HepG2 (cell line): ENCODE results near the gene SNED1. TPM values are rescaled to one million over a fixed set of nuclear protein-coding genes. Genes with fewer than 3 reads are reported as not detected.
A peak's percentile ranks its signal among the peaks of the same experiment; 100 is the strongest.

Source experiments
- ATAC-seq: fragments of 200-7000 bp; cut with Tn5 transposase; 3 replicates; pipeline ENCODE4 v1.9.1; 2020; ENCODE audit warnings: mild to moderate bottlenecking, moderate library complexity
- BruUV-seq: library from RNA; stranded (reverse); fragments of 400-500 nt; replicated peaks from 2 replicates; lab custom pipeline; 2021; lab: Mats Ljungman, UMichigan
- CTCF ChIA-PET: fragments of 300-600 bp; formaldehyde crosslinking; extraction: SDS; loops from one replicate; lab custom pipeline; 2021; ENCODE audit warnings: low total read pairs, inconsistent platforms, low intra/inter-chr PET ratio; lab: Yijun Ruan, JAX
- POLR2A ChIA-PET: fragments of 350-600 bp; sonication (Branson Sonifier 250); formaldehyde crosslinking; loops from one replicate; lab custom pipeline; 2020; ENCODE audit warnings: antibody characterized with exemption, inconsistent platforms; lab: Yijun Ruan, JAX
- DNase-seq: peaks from one replicate; pipeline ENCODE4 v3.0.0-alpha.2; 2015; ENCODE audit warnings: low spot score
- FAIRE-seq: peaks from 3 replicates; lab custom pipeline; 2011; peaks lifted over from hg19 to GRCh38; lab: Jason Lieb, UNC
- H2AFZ ChIP-seq: one replicate; pipeline ENCODE4 v1.6.1; 2011; ENCODE audit warnings: low read length, inconsistent platforms
- H3K27ac ChIP-seq: fragments of 300-600 bp; 3 replicates; pipeline ENCODE4 v1.8.0; 2011; ENCODE audit warnings: mixed run types, mild to moderate bottlenecking, mixed read lengths, low read length, inconsistent platforms; ENCODE audit not compliant: insufficient read depth; ENCODE audit errors: extremely low read length
- H3K27me3 ChIP-seq, 2 experiments: fragments of 200-600 bp in 1 of 2; 2 replicates in 1 of 2; 3 replicates in 1 of 2; pipeline versions ENCODE4 v1.6.0 to v1.8.0; 2011; ENCODE audit warnings: low read length in 2 of 2, mild to moderate bottlenecking in 2 of 2, moderate library complexity in 2 of 2, inconsistent platforms in 1 of 2; ENCODE audit not compliant: insufficient read depth in 2 of 2, control insufficient read depth in 1 of 2
- H3K36me3 ChIP-seq, 2 experiments: fragments of 200-600 bp in 1 of 2; replicated peaks in 1 of 2; 2 replicates in 1 of 2; 3 replicates in 1 of 2; pipeline versions ENCODE4 v1.5.1 to v1.8.0; 2011; ENCODE audit warnings: low read length in 2 of 2, inconsistent platforms in 1 of 2; ENCODE audit not compliant: insufficient read depth in 2 of 2, control insufficient read depth in 1 of 2
- H3K4me1 ChIP-seq: 2 replicates; pipeline ENCODE4 v1.5.1; 2012; ENCODE audit warnings: low read length, inconsistent platforms; ENCODE audit not compliant: insufficient read depth
- H3K4me2 ChIP-seq: 2 replicates; pipeline ENCODE4 v1.6.0; 2011; ENCODE audit warnings: low read depth, low read length, inconsistent platforms
- H3K4me3 ChIP-seq, 3 experiments: fragments of 200-600 bp in 1 of 3; sonication (generic), shearing (Covaris generic) in 1 of 3; replicated peaks in 1 of 3; 2 replicates each; pipeline ENCODE4 v1.5.1; 2011 to 2016; ENCODE audit warnings: low read length in 3 of 3, inconsistent platforms in 2 of 3, low read depth in 2 of 3, mild to moderate bottlenecking in 2 of 3, control low read depth in 1 of 3, mixed read lengths in 1 of 3; ENCODE audit not compliant: insufficient read depth in 1 of 3
- H3K79me2 ChIP-seq: one replicate; pipeline ENCODE4 v1.6.1; 2011; ENCODE audit warnings: low read length, inconsistent platforms; ENCODE audit not compliant: insufficient read depth
- H3K9ac ChIP-seq: 2 replicates; pipeline ENCODE4 v1.6.0; 2011; ENCODE audit warnings: mild to moderate bottlenecking, low read depth, low read length, inconsistent platforms; ENCODE audit not compliant: insufficient read depth
- H3K9me3 ChIP-seq: 2 replicates; pipeline ENCODE4 v1.5.1; 2012; ENCODE audit warnings: mild to moderate bottlenecking, low read length
- H4K20me1 ChIP-seq: 2 replicates; pipeline ENCODE4 v1.6.0; 2011; ENCODE audit warnings: inconsistent platforms, mild to moderate bottlenecking, low read length, moderate library complexity; ENCODE audit not compliant: insufficient read depth
- ATF2 ChIP-seq: sonication (generic); formaldehyde crosslinking; IDR thresholded peaks from 2 replicates; pipeline ENCODE4 v1.4.0; 2020; ENCODE audit warnings: missing genetic modification reagents
- GFI1 ChIP-seq: sonication (generic); formaldehyde crosslinking; IDR thresholded peaks from 2 replicates; pipeline ENCODE4 v1.5.0; 2020; ENCODE audit warnings: missing genetic modification reagents, mild to moderate bottlenecking, borderline replicate concordance
- HNF4G ChIP-seq, 2 experiments: sonication (generic) in 1 of 2; formaldehyde crosslinking in 1 of 2; IDR thresholded peaks; 2 replicates each; pipeline versions ENCODE4 v1.4.0 to v1.6.1; 2011 to 2020; ENCODE audit warnings: borderline replicate concordance in 2 of 2, low read depth in 2 of 2, mild to moderate bottlenecking in 2 of 2, low read length in 1 of 2, missing genetic modification reagents in 1 of 2, moderate library complexity in 1 of 2
- MAFK ChIP-seq, 2 experiments: IDR thresholded peaks in 1 of 2; conservative IDR thresholded peaks in 1 of 2; 2 replicates each; pipeline ENCODE4 v1.6.1; 2011; ENCODE audit warnings: improper control_type of control experiment in 2 of 2, low read length in 2 of 2
- PITX1 ChIP-seq: sonication (generic); formaldehyde crosslinking; IDR thresholded peaks from 2 replicates; pipeline ENCODE4 v1.5.1; 2020; ENCODE audit warnings: mild to moderate bottlenecking, missing genetic modification reagents
- THAP9 ChIP-seq: sonication (generic); formaldehyde crosslinking; IDR thresholded peaks from 2 replicates; pipeline ENCODE4; 2020; ENCODE audit warnings: missing genetic modification reagents, mild to moderate bottlenecking, borderline replicate concordance
- ZFP36L1 ChIP-seq: sonication (generic); formaldehyde crosslinking; IDR thresholded peaks from 2 replicates; pipeline ENCODE4 v1.8.0; 2022; ENCODE audit warnings: mild to moderate bottlenecking, missing genetic modification reagents, moderate library complexity
- WGBS: methylation state at CpG from one replicate; pipeline ENCODE4 v1.1.6; 2017; ENCODE audit warnings: low lambda C conversion rate; 5-methylcytosine and 5-hydroxymethylcytosine counted together
- in situ Hi-C: cut with HindIII; loops from 2 replicates; pipeline ENCODE4 v1.10.0; 2017; ENCODE audit warnings: low pct_unique_long_range_greater_than_20kb; ENCODE audit not compliant: extremely low pct_ligation_motif_present
- intact Hi-C: fragments of 100-400 bp; cut with micrococcal nuclease; formaldehyde crosslinking; loops from one replicate; pipeline ENCODE4 v1.10.0; 2022; ENCODE audit not compliant: unreplicated experiment
- polyA plus RNA-seq, 8 experiments: library from polyadenylated mRNA; depleted of rRNA in 3 of 8; stranded (reverse) in 7 of 8; unstranded in 1 of 8; fragments of >200 nt; fragmentation: Illumina TruSeq in 4 of 8; extraction: Trizol in 4 of 8; gene quantifications; 2 replicates each; pipeline versions ENCODE4 v1.2.1 to v1.2.3, GENCODE V29; 2011 to 2016; ENCODE audit warnings: low read depth in 4 of 8, missing spikeins in 1 of 8, mixed read lengths in 1 of 8; ENCODE audit not compliant: insufficient read depth in 1 of 8
- total RNA-seq, 5 experiments: library from RNA; depleted of rRNA; stranded (reverse); fragments of >200 nt; fragmentation: Illumina TruSeq; extraction: Trizol; gene quantifications; 2 replicates each; pipeline ENCODE4 v1.2.3, GENCODE V29; 2016; ENCODE audit warnings: low read depth in 1 of 5

The SNED1 gene
- total and polyA plus RNA-seq, 2 of the 13 experiments (the other 11 are each of a cell fraction or from before 2014, with no cell fraction given) = 0.15 to 0.65 TPM

- BruUV-seq = no TSS peak
- 88% methylated on average over 39 of the region's 39 CpGs for WGBS
- ChIA-PET CTCF (no interaction called here), POLR2A (no interaction called here)
- in situ Hi-C loops = no loop called here
- peaks cover 28% of the 10 kb centered on the region for H3K4me1 ChIP-seq
- H3K4me3 ChIP-seq = no peak overlapping the region
- no peaks in the 10 kb centered on the region; the same call in 1 of the 2 replicates for H4K20me1 ChIP-seq
- no peak for DNase-seq
- no peaks in the 10 kb centered on the region for H3K9me3 ChIP-seq
- no peak for FAIRE-seq
- TF ChIP-seq HNF4G (IDR thresholded peaks at IDR 0.05; ENCODE audit: borderline replicate concordance, low read depth, low read length) (no peak), HNF4G (CRISPR knock-in tag; IDR thresholded peaks at IDR 0.05; ENCODE audit: borderline replicate concordance, low read depth) (no peak), THAP9 (no peak), ATF2 (CRISPR knock-in tag) (no peak), PITX1 (CRISPR knock-in tag) (no peak), ZFP36L1 (CRISPR knock-in tag) (no peak), GFI1 (CRISPR knock-in tag) (no peak), MAFK (conservative IDR thresholded peaks at IDR 0.05 in 1 of 2, IDR thresholded peaks at IDR 0.05 in 1 of 2; ENCODE audit: low read length in 2 of 2) (0 out of 4 replicates have a peak, but pooled peaks of 1 of the 2 experiments have one; percentile 15)
- TF ChIP-seq, all 625 proteins: peak for 1
- Histone ChIP-seq H3K4me2 (no peak overlapping the region), H3K9ac (no peak overlapping the region), H3K79me2 (no peaks in the 10 kb centered on the region), H2AFZ (no peak overlapping the region), H3K36me3 (no peaks in the 10 kb centered on the region), H3K27ac (no peak overlapping the region), H3K27me3 (peaks cover 2 to 23% of the 10 kb centered on the region in 2 experiments; a peak in 3 of 5 replicates)
- no peak for ATAC-seq
- intact Hi-C loops = no loop called here
These were observed 37.5 kb downstream of the SNED1 start for GRCh38 chr2:241035818-241036396.
